Measurements from ENCODE around the gene ALDH3B1.

The ALDH3B1 gene

DNA sequence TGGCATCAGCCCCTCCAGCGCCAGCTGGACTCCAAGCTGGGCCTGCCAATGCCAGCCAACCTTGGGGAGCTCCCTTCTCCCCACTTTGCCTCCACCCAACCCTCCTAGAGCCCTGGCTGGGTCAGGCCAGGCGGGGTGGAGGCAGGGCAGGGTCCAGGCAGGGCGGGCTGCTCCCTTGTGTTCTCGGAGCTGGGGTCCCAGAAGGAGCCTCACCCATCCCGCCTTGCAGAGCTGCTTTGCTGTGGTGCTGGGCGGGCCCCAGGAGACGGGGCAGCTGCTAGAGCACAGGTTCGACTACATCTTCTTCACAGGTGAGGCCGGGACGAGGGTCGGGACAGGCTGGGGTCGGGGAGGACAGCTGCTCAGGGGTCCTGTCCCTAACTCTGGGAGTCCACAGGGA lies 9.4 kb downstream of the ALDH3B1 start:
- ChIA-PET POLR2A (interaction anchor here (1.2 kb wide), 1 partner anchor 9 kb away, joined by 5 read pairs; the partner anchor contains the start of gene ALDH3B1), CTCF (interaction anchor here (1.3 kb wide), 1 partner anchor 8 kb away, joined by 3 read pairs; no protein-coding TSS in a partner anchor)
- no peak overlapping the region for H3K4me3 ChIP-seq (ENCODE audit: low read depth, low read length)
- no peak for DNase-seq (ENCODE audit: low read depth, low spot score)
- TF ChIP-seq, protein P1, sequence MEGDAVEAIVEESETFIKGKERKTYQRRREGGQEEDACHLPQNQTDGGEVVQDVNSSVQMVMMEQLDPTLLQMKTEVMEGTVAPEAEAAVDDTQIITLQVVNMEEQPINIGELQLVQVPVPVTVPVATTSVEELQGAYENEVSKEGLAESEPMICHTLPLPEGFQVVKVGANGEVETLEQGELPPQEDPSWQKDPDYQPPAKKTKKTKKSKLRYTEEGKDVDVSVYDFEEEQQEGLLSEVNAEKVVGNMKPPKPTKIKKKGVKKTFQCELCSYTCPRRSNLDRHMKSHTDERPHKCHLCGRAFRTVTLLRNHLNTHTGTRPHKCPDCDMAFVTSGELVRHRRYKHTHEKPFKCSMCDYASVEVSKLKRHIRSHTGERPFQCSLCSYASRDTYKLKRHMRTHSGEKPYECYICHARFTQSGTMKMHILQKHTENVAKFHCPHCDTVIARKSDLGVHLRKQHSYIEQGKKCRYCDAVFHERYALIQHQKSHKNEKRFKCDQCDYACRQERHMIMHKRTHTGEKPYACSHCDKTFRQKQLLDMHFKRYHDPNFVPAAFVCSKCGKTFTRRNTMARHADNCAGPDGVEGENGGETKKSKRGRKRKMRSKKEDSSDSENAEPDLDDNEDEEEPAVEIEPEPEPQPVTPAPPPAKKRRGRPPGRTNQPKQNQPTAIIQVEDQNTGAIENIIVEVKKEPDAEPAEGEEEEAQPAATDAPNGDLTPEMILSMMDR (IDR thresholded peaks at IDR 0.05; ENCODE audit: insufficient read depth, low read length, missing control alignments), result no peak

DNA sequence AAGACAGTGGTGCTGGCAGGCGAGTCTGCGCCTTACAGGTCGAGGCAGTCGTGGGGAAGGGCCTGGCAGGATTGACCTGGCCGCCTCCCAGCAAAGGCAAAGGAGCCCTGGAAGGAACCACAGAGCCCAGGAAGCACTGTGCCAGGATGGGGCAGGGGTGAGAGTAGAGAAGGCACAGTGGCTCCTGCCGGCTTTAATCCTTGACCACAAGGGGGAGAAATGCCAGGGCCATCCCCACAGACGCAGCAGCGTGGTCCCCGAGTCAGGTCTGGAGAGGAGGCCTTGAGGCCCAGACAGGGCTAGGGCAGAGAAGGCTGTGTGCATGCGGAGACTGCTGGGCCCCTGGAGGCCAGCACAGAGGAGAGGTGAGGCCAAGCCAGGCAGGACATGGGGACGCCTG lies 10.4 kb downstream of the ALDH3B1 start:
- POLR2A ChIA-PET, result no interaction called here
- DNase-seq (ENCODE audit: low read depth, low spot score), result no peak
- CTCF ChIA-PET, result interaction anchor here (1.0 to 1.5 kb wide), 2 partner anchors 10 to 17 kb away, joined by 5 read pairs; partner anchors contain the start of genes NDUFS8 and TCIRG1
- H3K4me3 ChIP-seq (ENCODE audit: low read depth, low read length), result no peak overlapping the region
- TF ChIP-seq, protein P1 (IDR thresholded peaks at IDR 0.05; ENCODE audit: insufficient read depth, low read length, missing control alignments), result peak; percentile 64

DNA sequence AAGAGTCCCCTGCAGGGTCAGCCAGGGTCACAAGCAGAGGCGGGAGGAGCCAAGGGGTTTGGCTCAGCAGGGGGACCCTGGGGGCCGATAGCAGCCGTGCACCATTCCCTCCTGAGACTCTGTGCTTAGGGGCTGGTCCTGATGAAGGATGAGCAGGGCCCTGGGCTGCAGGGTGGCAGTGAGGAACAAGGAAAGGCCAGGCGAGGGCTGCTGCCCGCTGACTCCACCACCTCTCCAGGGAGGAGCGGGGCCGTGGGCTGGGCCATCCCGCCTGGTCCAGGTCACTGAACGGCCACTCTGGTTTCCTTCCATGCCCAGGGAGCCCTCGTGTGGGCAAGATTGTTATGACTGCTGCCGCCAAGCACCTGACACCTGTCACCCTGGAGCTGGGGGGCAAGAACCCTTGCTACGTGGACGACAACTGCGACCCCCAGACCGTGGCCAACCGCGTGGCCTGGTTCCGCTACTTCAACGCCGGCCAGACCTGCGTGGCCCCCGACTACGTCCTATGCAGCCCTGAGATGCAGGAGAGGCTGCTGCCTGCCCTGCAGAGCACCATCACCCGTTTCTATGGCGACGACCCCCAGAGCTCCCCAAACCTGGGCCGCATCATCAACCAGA lies 11.2 kb downstream of the ALDH3B1 start:
- TF ChIP-seq, protein P1 (IDR thresholded peaks at IDR 0.05; ENCODE audit: insufficient read depth, low read length, missing control alignments), result peak; percentile 44
- POLR2A ChIA-PET, result no interaction called here
- H3K4me3 ChIP-seq (ENCODE audit: low read depth, low read length), result no peak overlapping the region
- CTCF ChIA-PET, result interaction anchor here (0.8 to 2.0 kb wide), 5 partner anchors 9 to 66 kb away, joined by 3 to 5 read pairs (median 4); partner anchors contain the start of gene TCIRG1
- DNase-seq (ENCODE audit: low read depth, low spot score), result no peak

DNA sequence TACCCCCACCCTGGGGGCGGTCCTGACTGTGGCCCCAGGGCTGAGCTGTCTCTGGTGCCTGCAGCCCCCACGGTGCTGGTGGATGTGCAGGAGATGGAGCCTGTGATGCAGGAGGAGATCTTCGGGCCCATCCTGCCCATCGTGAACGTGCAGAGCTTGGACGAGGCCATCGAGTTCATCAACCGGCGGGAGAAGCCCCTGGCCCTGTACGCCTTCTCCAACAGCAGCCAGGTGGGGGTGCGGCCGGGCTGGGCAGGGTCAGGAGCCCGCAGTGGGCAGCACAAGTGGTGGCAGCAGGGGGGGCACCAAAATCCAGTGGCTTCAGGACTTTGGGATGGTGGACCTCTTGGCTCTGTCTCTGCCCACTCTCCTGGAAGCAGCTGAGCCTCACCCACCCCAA lies 12.4 kb downstream of the ALDH3B1 start:
- TF ChIP-seq, protein P1 (IDR thresholded peaks at IDR 0.05; ENCODE audit: insufficient read depth, low read length, missing control alignments), result no peak
- ChIA-PET CTCF (interaction anchor here (0.7 to 2.0 kb wide), 3 partner anchors 15 to 235 kb away, joined by 3 to 4 read pairs (median 3); no protein-coding TSS in a partner anchor), POLR2A (no interaction called here)
- H3K4me3 ChIP-seq (ENCODE audit: low read depth, low read length), result no peak overlapping the region
- no peak for DNase-seq (ENCODE audit: low read depth, low spot score)

DNA sequence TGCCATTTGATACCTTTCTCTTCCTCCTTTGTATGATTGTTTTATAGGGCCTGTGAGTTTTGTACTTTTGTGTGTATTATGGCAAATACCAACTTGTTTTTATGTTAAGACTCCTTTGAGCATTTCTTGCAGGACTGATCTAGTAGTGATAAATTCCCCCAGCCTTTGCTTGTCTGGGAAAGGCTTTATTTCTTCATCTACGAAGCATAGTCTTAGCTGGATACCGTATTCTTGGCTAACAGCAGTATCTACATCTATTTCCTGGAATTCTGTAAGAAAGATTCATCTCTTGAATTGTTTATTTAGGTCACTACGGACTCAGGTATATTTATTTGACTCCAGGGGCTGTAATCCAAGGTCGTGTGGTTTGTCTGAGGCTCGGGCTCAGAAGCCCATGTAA lies 14.4 kb downstream of the ALDH3B1 start:
- TF ChIP-seq, protein P1 (IDR thresholded peaks at IDR 0.05; ENCODE audit: insufficient read depth, low read length, missing control alignments), result no peak
- DNase-seq (ENCODE audit: low read depth, low spot score), result no peak
- CTCF ChIA-PET, result interaction anchor here (1.2 kb wide), 1 partner anchor 16 kb away, joined by 3 read pairs; no protein-coding TSS in a partner anchor
- H3K4me3 ChIP-seq (ENCODE audit: low read depth, low read length), result no peak overlapping the region
- POLR2A ChIA-PET, result no interaction called here

DNA sequence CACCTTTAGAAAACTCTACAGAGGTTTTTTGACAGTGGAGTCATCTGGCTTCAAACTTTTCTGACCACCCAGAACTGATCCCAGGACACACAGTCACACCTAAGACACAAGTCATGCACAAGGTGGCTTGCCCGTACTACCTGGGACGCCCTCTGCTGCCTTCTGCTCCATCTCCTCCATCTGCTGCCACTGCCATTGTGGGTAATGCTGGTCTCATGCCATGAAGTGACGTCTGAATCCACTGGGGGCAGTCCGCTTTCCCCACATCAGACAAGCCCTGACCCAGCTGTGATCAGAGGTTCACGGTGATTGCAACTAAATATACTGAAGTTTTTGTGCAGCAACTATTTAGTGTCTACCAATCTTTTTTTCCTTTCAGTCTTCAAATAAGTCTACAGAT lies 14.9 kb downstream of the ALDH3B1 start:
- CTCF ChIA-PET, result no interaction called here
- POLR2A ChIA-PET, result no interaction called here
- H3K4me3 ChIP-seq (ENCODE audit: low read depth, low read length), result no peak overlapping the region
- TF ChIP-seq, protein P1 (IDR thresholded peaks at IDR 0.05; ENCODE audit: insufficient read depth, low read length, missing control alignments), result no peak
- no peak for DNase-seq (ENCODE audit: low read depth, low spot score)
